Uterus (tissue), 2 donors: ENCODE results near the gene CRIM1.

Experiments
- CTCF ChIP-seq, 4 experiments: fragments of 200-600 bp in 2 of 4; fragments of 450-650 bp in 2 of 4; sonication (generic) in 2 of 4; IDR thresholded peaks; one replicate each; pipeline ENCODE4 v1.5.1; 2016 to 2019; ENCODE audit warnings: antibody characterized with exemption in 4 of 4, mild to moderate bottlenecking in 2 of 4, moderate library complexity in 1 of 4
- POLR2A ChIP-seq, 2 donors: fragments of 450-650 bp; IDR thresholded peaks; one replicate each; pipeline ENCODE4 v1.6.1; 2016; ENCODE audit warnings: antibody characterized with exemption in 2 of 2, mild to moderate bottlenecking in 1 of 2, moderate library complexity in 1 of 2

- TF ChIP-seq CTCF (IDR thresholded peaks at IDR 0.05) (no peak), POLR2A (IDR thresholded peaks at IDR 0.05) (no peak)
These were observed 127.1 kb downstream of the CRIM1 start for GRCh38 chr2:36482576-36483214.
